ENCODE data around the gene S100B.

The S100B gene

DNA sequence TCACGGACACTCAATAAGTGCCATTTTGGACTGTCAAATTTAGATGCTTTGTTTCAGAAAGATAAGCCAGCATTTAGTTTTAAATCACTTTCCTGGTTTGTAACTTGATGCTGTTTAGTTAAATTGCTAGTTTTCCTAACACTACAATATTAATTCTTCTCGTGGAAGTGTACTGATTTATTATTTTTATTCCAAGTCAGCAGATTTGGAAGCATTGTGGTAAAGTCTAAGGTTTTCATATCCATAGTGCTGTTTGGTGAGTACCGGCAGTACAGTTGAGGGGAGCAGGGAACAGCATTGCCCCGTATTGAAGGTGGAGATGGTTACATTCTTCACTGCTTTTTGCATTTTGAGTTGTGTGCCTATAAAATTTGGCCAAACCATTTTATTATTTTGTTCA lies 36.3 kb downstream of the S100B start:
- Histone ChIP-seq H2BK5ac (ENCODE audit: low read length) (no peak overlapping the region), H3K27me3 (ENCODE audit: control insufficient read depth in 3 of 3, insufficient read depth in 3 of 3, low read depth in 1 of 3, low read length in 3 of 3) (no peaks in the 10 kb centered on the region), H2AFZ (ENCODE audit: low read length) (no peak overlapping the region), H3K4me1 (ENCODE audit: control insufficient read depth in 2 of 2, insufficient read depth in 1 of 2, low read depth in 1 of 2, low read length in 2 of 2) (no peaks in the 10 kb centered on the region), H3K36me3 (replicated peaks in 1 of 2; ENCODE audit: control insufficient read depth in 2 of 2, insufficient read depth in 2 of 2, low read length in 2 of 2) (peaks cover 40 to 98% of the 10 kb centered on the region in 2 donors), H3K23ac (ENCODE audit: low read depth, low read length, poor library complexity) (no peak overlapping the region), H2AK5ac (ENCODE audit: low read depth, low read length) (no peak overlapping the region), H3K9me3 (replicated peaks in 1 of 2; ENCODE audit: control insufficient read depth in 2 of 2, insufficient read depth in 1 of 2, low read depth in 1 of 2, low read length in 2 of 2) (peaks cover 8 to 26% of the 10 kb centered on the region in 2 donors), H3K79me1 (ENCODE audit: low read depth, low read length) (no peaks in the 10 kb centered on the region), H4K91ac (ENCODE audit: low read depth, low read length, poor library complexity) (no peak overlapping the region), H2BK12ac (ENCODE audit: low read length) (no peak overlapping the region), H3K27ac (replicated peaks; ENCODE audit: low read length) (no peak overlapping the region), H3K4me3 (ENCODE audit: low read length in 2 of 2) (no peak overlapping the region), H3K18ac (ENCODE audit: low read length) (no peak overlapping the region), H3K4ac (ENCODE audit: low read length) (no peak overlapping the region), H3K14ac (ENCODE audit: low read length) (no peak overlapping the region), H4K8ac (ENCODE audit: low read depth, low read length) (no peak overlapping the region), H3K4me2 (ENCODE audit: insufficient read depth, low read length, poor library complexity, severe bottlenecking) (no peak overlapping the region), H2BK15ac (ENCODE audit: low read length) (no peak overlapping the region), H3K9ac (ENCODE audit: low read depth, low read length, poor library complexity) (no peak overlapping the region), H2BK120ac (ENCODE audit: low read depth, low read length) (no peak overlapping the region)
- WGBS, 2 donors (ENCODE audit: extremely low coverage in 2 of 2, insufficient read length in 2 of 2, insufficient replicate concordance in 1 of 2), result no CpG with 5 or more reads among the region's 4 CpGs
- no peak for DNase-seq (ENCODE audit: low spot score)

GRCh38 chr21:46567348-46567747 lies 37.5 kb downstream of the S100B start:
- Histone ChIP-seq H3K27me3 (ENCODE audit: control insufficient read depth in 3 of 3, insufficient read depth in 3 of 3, low read depth in 1 of 3, low read length in 3 of 3) (no peaks in the 10 kb centered on the region), H3K18ac (ENCODE audit: low read length) (no peak overlapping the region), H3K36me3 (replicated peaks in 1 of 2; ENCODE audit: control insufficient read depth in 2 of 2, insufficient read depth in 2 of 2, low read length in 2 of 2) (peaks cover 49 to 98% of the 10 kb centered on the region in 2 donors), H3K4me3 (ENCODE audit: low read length in 2 of 2) (peak overlapping the region in 1 of 2 donors; percentile 38), H3K14ac (ENCODE audit: low read length) (no peak overlapping the region), H3K27ac (replicated peaks; ENCODE audit: low read length) (no peak overlapping the region), H2BK15ac (ENCODE audit: low read length) (no peak overlapping the region), H2BK120ac (ENCODE audit: low read depth, low read length) (no peak overlapping the region), H4K91ac (ENCODE audit: low read depth, low read length, poor library complexity) (no peak overlapping the region), H2BK12ac (ENCODE audit: low read length) (no peak overlapping the region), H3K9me3 (replicated peaks in 1 of 2; ENCODE audit: control insufficient read depth in 2 of 2, insufficient read depth in 1 of 2, low read depth in 1 of 2, low read length in 2 of 2) (peaks cover 8 to 14% of the 10 kb centered on the region in 2 donors), H2BK5ac (ENCODE audit: low read length) (no peak overlapping the region), H2AK5ac (ENCODE audit: low read depth, low read length) (no peak overlapping the region), H4K8ac (ENCODE audit: low read depth, low read length) (no peak overlapping the region), H3K4me1 (ENCODE audit: control insufficient read depth in 2 of 2, insufficient read depth in 1 of 2, low read depth in 1 of 2, low read length in 2 of 2) (no peaks in the 10 kb centered on the region), H3K79me1 (ENCODE audit: low read depth, low read length) (no peaks in the 10 kb centered on the region), H3K23ac (ENCODE audit: low read depth, low read length, poor library complexity) (peak overlapping the region; percentile 37), H3K4ac (ENCODE audit: low read length) (no peak overlapping the region), H3K9ac (ENCODE audit: low read depth, low read length, poor library complexity) (no peak overlapping the region), H3K4me2 (ENCODE audit: insufficient read depth, low read length, poor library complexity, severe bottlenecking) (no peak overlapping the region), H2AFZ (ENCODE audit: low read length) (no peak overlapping the region)
- no peak for DNase-seq (ENCODE audit: low spot score)
- WGBS, 2 donors (ENCODE audit: extremely low coverage in 2 of 2, insufficient read length in 2 of 2, insufficient replicate concordance in 1 of 2), result no CpG with 5 or more reads among the region's 15 CpGs

DNA sequence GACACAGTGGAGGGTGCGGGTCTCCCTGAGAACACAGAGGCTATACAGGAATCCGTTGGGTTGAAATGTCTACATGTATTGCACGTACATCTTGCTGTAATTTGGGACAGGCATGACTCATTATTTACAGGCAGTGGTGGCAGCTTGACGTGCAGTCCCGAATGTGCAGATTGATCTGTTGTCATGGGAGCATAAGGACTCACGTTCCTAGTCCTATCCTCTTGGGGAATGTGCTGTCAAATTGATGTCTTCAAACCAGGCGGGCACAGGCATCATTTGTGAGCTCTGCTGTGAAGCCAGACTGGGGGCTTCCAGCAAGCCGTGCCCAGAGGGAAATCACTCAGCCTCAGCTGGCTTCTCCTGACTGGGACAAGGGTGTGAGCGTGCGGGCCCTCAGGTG lies 40.5 kb downstream of the S100B start:
- Histone ChIP-seq H4K8ac (ENCODE audit: low read depth, low read length) (no peak overlapping the region), H2AFZ (ENCODE audit: low read length) (no peak overlapping the region), H2BK5ac (ENCODE audit: low read length) (peak overlapping the region; percentile 27), H3K9me3 (replicated peaks in 1 of 2; ENCODE audit: control insufficient read depth in 2 of 2, insufficient read depth in 1 of 2, low read depth in 1 of 2, low read length in 2 of 2) (peaks cover 0 to 4% of the 10 kb centered on the region in 2 donors), H3K18ac (ENCODE audit: low read length) (no peak overlapping the region), H3K36me3 (replicated peaks in 1 of 2; ENCODE audit: control insufficient read depth in 2 of 2, insufficient read depth in 2 of 2, low read length in 2 of 2) (peaks cover 55 to 96% of the 10 kb centered on the region in 2 donors), H3K14ac (ENCODE audit: low read length) (peak overlapping the region; percentile 41), H3K27ac (replicated peaks; ENCODE audit: low read length) (no peak overlapping the region), H2AK5ac (ENCODE audit: low read depth, low read length) (no peak overlapping the region), H2BK12ac (ENCODE audit: low read length) (no peak overlapping the region), H3K4me3 (ENCODE audit: low read length in 2 of 2) (no peak overlapping the region), H3K4me1 (ENCODE audit: control insufficient read depth in 2 of 2, insufficient read depth in 1 of 2, low read depth in 1 of 2, low read length in 2 of 2) (peaks cover 0 to 4% of the 10 kb centered on the region in 2 donors), H3K4ac (ENCODE audit: low read length) (no peak overlapping the region), H4K91ac (ENCODE audit: low read depth, low read length, poor library complexity) (no peak overlapping the region), H2BK120ac (ENCODE audit: low read depth, low read length) (no peak overlapping the region), H3K27me3 (ENCODE audit: control insufficient read depth in 3 of 3, insufficient read depth in 3 of 3, low read depth in 1 of 3, low read length in 3 of 3) (no peaks in the 10 kb centered on the region), H3K23ac (ENCODE audit: low read depth, low read length, poor library complexity) (peak overlapping the region; percentile 76), H3K4me2 (ENCODE audit: insufficient read depth, low read length, poor library complexity, severe bottlenecking) (no peak overlapping the region), H3K79me1 (ENCODE audit: low read depth, low read length) (no peaks in the 10 kb centered on the region), H3K9ac (ENCODE audit: low read depth, low read length, poor library complexity) (no peak overlapping the region), H2BK15ac (ENCODE audit: low read length) (no peak overlapping the region)
- WGBS, 2 donors (ENCODE audit: extremely low coverage in 2 of 2, insufficient read length in 2 of 2, insufficient replicate concordance in 1 of 2), result no CpG with 5 or more reads among the region's 10 CpGs
- no peak for DNase-seq (ENCODE audit: low spot score)

GRCh38 chr21:46562964-46563607 lies 41.8 kb downstream of the S100B start:
- peaks cover 0 to 9% of the 10 kb centered on the region in 2 donors for H3K4me1 ChIP-seq (ENCODE audit: control insufficient read depth in 2 of 2, insufficient read depth in 1 of 2, low read depth in 1 of 2, low read length in 2 of 2)
- no peak overlapping the region for H4K91ac ChIP-seq (ENCODE audit: low read depth, low read length, poor library complexity)
- H3K4ac ChIP-seq (ENCODE audit: low read length), result no peak overlapping the region
- H3K9ac ChIP-seq (ENCODE audit: low read depth, low read length, poor library complexity), result peak overlapping the region; percentile 66
- no peak overlapping the region for H2BK15ac ChIP-seq (ENCODE audit: low read length)
- no peak overlapping the region for H3K14ac ChIP-seq (ENCODE audit: low read length)
- no peak overlapping the region for H3K4me2 ChIP-seq (ENCODE audit: insufficient read depth, low read length, poor library complexity, severe bottlenecking)
- H3K27ac ChIP-seq (replicated peaks; ENCODE audit: low read length), result no peak overlapping the region
- no peak overlapping the region for H2BK12ac ChIP-seq (ENCODE audit: low read length)
- no peak overlapping the region for H2BK5ac ChIP-seq (ENCODE audit: low read length)
- no peaks in the 10 kb centered on the region for H3K27me3 ChIP-seq (ENCODE audit: control insufficient read depth in 3 of 3, insufficient read depth in 3 of 3, low read depth in 1 of 3, low read length in 3 of 3)
- no peak for DNase-seq (ENCODE audit: low spot score)
- peak overlapping the region in 1 of 2 donors; percentile 6 for H3K4me3 ChIP-seq (ENCODE audit: low read length in 2 of 2)
- peaks cover 57 to 97% of the 10 kb centered on the region in 2 donors for H3K36me3 ChIP-seq (replicated peaks in 1 of 2; ENCODE audit: control insufficient read depth in 2 of 2, insufficient read depth in 2 of 2, low read length in 2 of 2)
- H2BK120ac ChIP-seq (ENCODE audit: low read depth, low read length), result no peak overlapping the region
- no peak overlapping the region for H2AK5ac ChIP-seq (ENCODE audit: low read depth, low read length)
- no CpG with 5 or more reads among the region's 14 CpGs for WGBS, 2 donors (ENCODE audit: extremely low coverage in 2 of 2, insufficient read length in 2 of 2, insufficient replicate concordance in 1 of 2)
- no peak overlapping the region for H4K8ac ChIP-seq (ENCODE audit: low read depth, low read length)
- H3K18ac ChIP-seq (ENCODE audit: low read length), result no peak overlapping the region
- peaks cover 0 to 2% of the 10 kb centered on the region in 2 donors for H3K9me3 ChIP-seq (replicated peaks in 1 of 2; ENCODE audit: control insufficient read depth in 2 of 2, insufficient read depth in 1 of 2, low read depth in 1 of 2, low read length in 2 of 2)
- H3K23ac ChIP-seq (ENCODE audit: low read depth, low read length, poor library complexity), result no peak overlapping the region
- no peak overlapping the region for H2AFZ ChIP-seq (ENCODE audit: low read length)
- H3K79me1 ChIP-seq (ENCODE audit: low read depth, low read length), result no peaks in the 10 kb centered on the region

All from neuronal stem cell (in vitro differentiated cells).